ENCODE data around the gene ELL2. TPM values are rescaled to one million over a fixed set of nuclear protein-coding genes. Genes with fewer than 3 reads are reported as not detected.

Gene ELL2
- total and polyA plus RNA-seq, 2 donors from 2014 or later: 10.1 to 37.2 TPM

DNA sequence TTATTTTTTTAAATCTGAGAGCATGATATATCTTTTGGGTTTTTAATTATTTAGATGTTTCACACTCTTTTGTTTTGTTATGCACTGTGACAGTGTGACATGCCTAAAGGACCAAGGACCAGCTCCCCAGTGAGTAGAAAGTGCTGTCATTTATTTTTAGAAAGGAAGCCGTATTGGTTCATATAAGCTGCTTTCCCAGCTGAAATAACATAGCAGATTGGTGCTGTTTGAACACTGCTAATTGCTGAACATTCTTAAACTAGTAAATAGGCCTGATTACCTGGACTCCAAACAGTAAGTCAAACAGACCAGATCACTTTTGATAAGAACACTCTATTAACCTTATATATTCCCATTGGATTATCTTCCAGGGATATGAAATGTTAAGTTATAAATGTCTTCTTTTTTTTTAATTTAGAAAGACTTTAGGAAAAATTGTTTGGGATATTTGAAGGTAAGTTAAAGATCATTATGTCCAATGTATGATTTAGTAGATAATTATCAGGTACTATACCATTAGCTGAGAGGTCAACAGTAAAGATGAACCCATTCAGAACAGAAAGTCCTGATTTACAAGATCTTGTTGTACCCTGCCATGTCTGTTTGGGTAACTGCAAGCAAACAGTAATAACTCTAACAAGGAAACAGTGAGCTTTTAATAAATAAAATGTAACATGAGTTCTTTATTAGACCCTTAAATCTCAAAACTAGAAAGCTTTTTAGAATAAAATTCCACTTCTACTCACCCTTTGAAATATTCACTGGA lies 27.8 kb upstream of the ELL2 start:
- TF ChIP-seq, protein P1, sequence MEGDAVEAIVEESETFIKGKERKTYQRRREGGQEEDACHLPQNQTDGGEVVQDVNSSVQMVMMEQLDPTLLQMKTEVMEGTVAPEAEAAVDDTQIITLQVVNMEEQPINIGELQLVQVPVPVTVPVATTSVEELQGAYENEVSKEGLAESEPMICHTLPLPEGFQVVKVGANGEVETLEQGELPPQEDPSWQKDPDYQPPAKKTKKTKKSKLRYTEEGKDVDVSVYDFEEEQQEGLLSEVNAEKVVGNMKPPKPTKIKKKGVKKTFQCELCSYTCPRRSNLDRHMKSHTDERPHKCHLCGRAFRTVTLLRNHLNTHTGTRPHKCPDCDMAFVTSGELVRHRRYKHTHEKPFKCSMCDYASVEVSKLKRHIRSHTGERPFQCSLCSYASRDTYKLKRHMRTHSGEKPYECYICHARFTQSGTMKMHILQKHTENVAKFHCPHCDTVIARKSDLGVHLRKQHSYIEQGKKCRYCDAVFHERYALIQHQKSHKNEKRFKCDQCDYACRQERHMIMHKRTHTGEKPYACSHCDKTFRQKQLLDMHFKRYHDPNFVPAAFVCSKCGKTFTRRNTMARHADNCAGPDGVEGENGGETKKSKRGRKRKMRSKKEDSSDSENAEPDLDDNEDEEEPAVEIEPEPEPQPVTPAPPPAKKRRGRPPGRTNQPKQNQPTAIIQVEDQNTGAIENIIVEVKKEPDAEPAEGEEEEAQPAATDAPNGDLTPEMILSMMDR (IDR thresholded peaks at IDR 0.05; ENCODE audit: borderline replicate concordance, extremely low read depth, insufficient read depth): no peak
- no peak overlapping the region for H3K9ac ChIP-seq (ENCODE audit: low read length in 3 of 3)
- FAIRE-seq: no peak
- no peaks in the 10 kb centered on the region for H3K9me3 ChIP-seq (ENCODE audit: control insufficient read depth in 2 of 3, insufficient read depth in 1 of 3, low read length in 3 of 3)
- DNase-seq: peak in 1 of 5 donors; percentile 11
- H3K27ac ChIP-seq (ENCODE audit: low read depth in 2 of 2, low read length in 2 of 2): peak overlapping the region in 1 of 2 donors; percentile 55
- H3K4me1 ChIP-seq (ENCODE audit: control insufficient read depth in 2 of 3, insufficient read depth in 2 of 3, low read depth in 1 of 3, low read length in 3 of 3): peaks cover 0 to 11% (median 0%) of the 10 kb centered on the region in 3 donors
- no peaks in the 10 kb centered on the region for H3K27me3 ChIP-seq (ENCODE audit: control insufficient read depth, insufficient read depth, low read length)
- intact Hi-C loops (cut with DNase I): no loop called here
- no peaks in the 10 kb centered on the region for H3K36me3 ChIP-seq (ENCODE audit: control insufficient read depth in 2 of 3, insufficient read depth in 3 of 3, low read length in 3 of 3)
- no peak overlapping the region for H3K4me3 ChIP-seq (ENCODE audit: low read length in 3 of 3)

DNA sequence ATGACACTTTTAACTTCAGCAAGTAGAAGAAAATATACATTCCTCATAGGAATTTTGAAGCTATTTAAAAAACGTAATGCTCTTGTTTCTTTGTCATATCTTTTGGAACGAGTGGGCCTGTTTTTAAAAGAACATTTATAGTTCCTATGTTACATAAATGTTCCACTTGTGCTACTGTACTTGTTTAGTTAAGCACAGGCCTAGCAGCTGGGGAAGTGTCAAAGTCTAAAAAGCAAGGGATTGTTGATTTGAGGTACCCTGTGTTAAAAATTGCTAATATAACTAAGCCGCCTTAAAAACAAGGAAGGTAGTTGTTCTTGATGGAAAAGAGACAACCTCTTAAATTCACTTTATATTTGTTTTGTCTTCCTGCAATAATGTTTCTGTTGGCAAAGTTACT lies 27.2 kb upstream of the ELL2 start:
- peak; percentile 3 for FAIRE-seq
- Histone ChIP-seq H3K9ac (ENCODE audit: low read length in 3 of 3) (no peak overlapping the region), H3K27me3 (ENCODE audit: control insufficient read depth, insufficient read depth, low read length) (no peaks in the 10 kb centered on the region), H3K36me3 (ENCODE audit: control insufficient read depth in 2 of 3, insufficient read depth in 3 of 3, low read length in 3 of 3) (no peaks in the 10 kb centered on the region), H3K27ac (ENCODE audit: low read depth in 2 of 2, low read length in 2 of 2) (peak overlapping the region in 1 of 2 donors; percentile 36), H3K9me3 (ENCODE audit: control insufficient read depth in 2 of 3, insufficient read depth in 1 of 3, low read length in 3 of 3) (no peaks in the 10 kb centered on the region), H3K4me1 (ENCODE audit: control insufficient read depth in 2 of 3, insufficient read depth in 2 of 3, low read depth in 1 of 3, low read length in 3 of 3) (peaks cover 0 to 11% (median 0%) of the 10 kb centered on the region in 3 donors), H3K4me3 (ENCODE audit: low read length in 3 of 3) (no peak overlapping the region)
- DNase-seq: peak in 1 of 5 donors; percentile 18
- intact Hi-C loops (cut with DNase I): no loop called here
- TF ChIP-seq, protein P1 (IDR thresholded peaks at IDR 0.05; ENCODE audit: borderline replicate concordance, extremely low read depth, insufficient read depth): no peak

DNA sequence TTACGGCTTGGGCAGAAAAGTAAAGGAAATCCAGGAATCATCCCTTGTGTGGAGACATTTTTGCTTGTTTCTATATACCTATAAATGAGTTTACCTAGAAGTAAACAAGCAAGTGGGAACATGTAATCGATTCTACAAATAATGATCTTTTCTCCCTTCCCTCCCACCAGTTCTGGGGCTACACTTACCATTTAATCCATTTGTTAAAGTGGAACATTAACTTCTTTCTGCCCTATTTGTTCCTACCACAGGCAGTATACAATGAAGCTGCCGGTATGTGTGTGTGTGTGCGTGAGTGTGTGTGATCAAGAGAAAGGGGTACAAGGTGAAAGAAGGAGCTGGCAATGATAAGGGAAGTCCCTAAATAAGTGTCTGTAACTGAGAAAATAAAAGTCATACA lies 26.4 kb upstream of the ELL2 start:
- DNase-seq (peak in 1 of 5 donors; percentile 21), FAIRE-seq (no peak)
- no peak overlapping the region for H3K27ac ChIP-seq (ENCODE audit: low read depth in 2 of 2, low read length in 2 of 2)
- no peaks in the 10 kb centered on the region for H3K36me3 ChIP-seq (ENCODE audit: control insufficient read depth in 2 of 3, insufficient read depth in 3 of 3, low read length in 3 of 3)
- H3K27me3 ChIP-seq (ENCODE audit: control insufficient read depth, insufficient read depth, low read length): no peaks in the 10 kb centered on the region
- intact Hi-C loops (cut with DNase I): no loop called here
- peaks cover 0 to 11% (median 0%) of the 10 kb centered on the region in 3 donors for H3K4me1 ChIP-seq (ENCODE audit: control insufficient read depth in 2 of 3, insufficient read depth in 2 of 3, low read depth in 1 of 3, low read length in 3 of 3)
- H3K9ac ChIP-seq (ENCODE audit: low read length in 3 of 3): no peak overlapping the region
- TF ChIP-seq, protein P1 (IDR thresholded peaks at IDR 0.05; ENCODE audit: borderline replicate concordance, extremely low read depth, insufficient read depth): no peak
- no peaks in the 10 kb centered on the region for H3K9me3 ChIP-seq (ENCODE audit: control insufficient read depth in 2 of 3, insufficient read depth in 1 of 3, low read length in 3 of 3)
- H3K4me3 ChIP-seq (ENCODE audit: low read length in 3 of 3): no peak overlapping the region
